Sigmoid colon (tissue), 7 donors: ENCODE results near the gene DENND5A. TPM values are rescaled to one million over a fixed set of nuclear protein-coding genes. Genes with fewer than 3 reads are reported as not detected.
"Not testable (repeated sequence)": the region's sequence is repeated elsewhere in the genome, so short reads cannot be mapped to it uniquely, and the experiment has no call there.

Experiments used
- DNase-seq: peaks from one replicate; pipeline ENCODE4 v3.0.0-alpha.2; 2019
- H3K27ac ChIP-seq, 4 donors: fragments of 200-600 bp; sonication (generic); one replicate each; pipeline ENCODE4 v1.5.1; 2016 to 2019; ENCODE audit warnings: mild to moderate bottlenecking in 1 of 4
- H3K27me3 ChIP-seq, 3 donors: fragments of 200-600 bp; sonication (generic); one replicate each; pipeline ENCODE4 v1.5.1; 2019; ENCODE audit warnings: mild to moderate bottlenecking in 1 of 3
- H3K36me3 ChIP-seq, 4 donors: fragments of 200-600 bp; sonication (generic); one replicate each; pipeline ENCODE4 v1.5.1; 2016 to 2019
- H3K4me1 ChIP-seq, 4 donors: fragments of 200-600 bp; sonication (generic); one replicate each; pipeline ENCODE4 v1.5.1; 2017 to 2019
- H3K4me3 ChIP-seq, 4 donors: fragments of 200-600 bp; sonication (generic); one replicate each; pipeline ENCODE4 v1.5.1; 2017 to 2019; ENCODE audit warnings: mild to moderate bottlenecking in 2 of 4, moderate library complexity in 1 of 4
- H3K9me3 ChIP-seq, 4 donors: fragments of 200-600 bp in 3 of 4; sonication (generic) in 3 of 4; one replicate each; pipeline versions ENCODE4 v1.5.1 to v1.6.1; 2013 to 2019
- EP300 ChIP-seq, 4 donors: sonication (generic); formaldehyde crosslinking; IDR thresholded peaks; one replicate each; pipeline ENCODE4 v1.6.1; 2017; ENCODE audit warnings: antibody characterized with exemption in 4 of 4
- POLR2A ChIP-seq, 2 donors: fragments of 450-650 bp; IDR thresholded peaks; one replicate each; pipeline ENCODE4 v1.6.1; 2016; ENCODE audit warnings: antibody characterized with exemption in 2 of 2, mild to moderate bottlenecking in 2 of 2, moderate library complexity in 2 of 2
- POLR2AphosphoS5 ChIP-seq, 4 donors: sonication (generic); formaldehyde crosslinking; IDR thresholded peaks; one replicate each; pipeline ENCODE4 v1.6.1; 2017; ENCODE audit warnings: antibody characterized with exemption in 4 of 4
- WGBS, 2 donors: extraction: QIAGEN DNeasy Blood & Tissue Kit; methylation state at CpG; one replicate each; pipeline ENCODE4 v1.1.7; 2013; 5-methylcytosine and 5-hydroxymethylcytosine counted together
- intact Hi-C: fragments of 100-400 bp; cut with DNase I; formaldehyde crosslinking; loops from one replicate; pipeline ENCODE4 v1.15.1; 2023
- polyA plus RNA-seq, 3 donors: library from polyadenylated mRNA; stranded (reverse); fragments of 200-250 nt; gene quantifications; one replicate each; pipeline ENCODE4 v1.2.3, GENCODE V29; 2013
- total RNA-seq, 4 donors: library from RNA; depleted of rRNA; stranded (reverse); fragments of >200 nt; gene quantifications; one replicate each; pipeline ENCODE4 v1.1.0, GENCODE V29; 2016
- TF ChIP-seq, protein P1 (sequence below), 4 experiments: fragments of 450-650 bp in 3 of 4; fragments of 200-600 bp in 1 of 4; IDR thresholded peaks; one replicate each; pipeline ENCODE4 v1.5.1; 2016 to 2019; ENCODE audit warnings: antibody characterized with exemption in 4 of 4, mild to moderate bottlenecking in 3 of 4, moderate library complexity in 2 of 4
- donor health status: healthy with polysubstance abuse.
- donor health status: Bipolar disorder and iron deficiency.
- donor health status: healthy.

Gene DENND5A
- total and polyA plus RNA-seq, 7 donors, result 9.7 to 130 (median 89.2) TPM

DNA sequence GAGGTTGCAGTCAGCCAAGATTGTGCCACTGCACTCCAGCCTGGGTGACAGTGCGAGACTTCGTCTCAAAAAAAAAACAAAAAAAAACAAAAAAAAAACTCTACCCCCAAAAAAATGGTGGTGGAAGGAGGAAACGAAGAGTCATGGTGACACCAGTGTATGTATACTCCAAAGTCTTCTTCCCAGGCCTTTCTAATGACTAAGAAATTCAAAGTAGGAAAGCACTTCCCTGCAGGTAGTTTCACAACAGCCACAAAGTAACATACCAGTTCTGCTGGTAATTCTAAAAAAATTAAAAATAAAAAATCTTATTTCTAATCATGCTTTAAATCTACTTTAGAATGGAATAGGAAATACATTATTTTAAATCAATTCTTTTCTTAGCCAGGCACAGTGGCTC is 72.6 kb downstream of the DENND5A start:
- TF ChIP-seq, protein P1, sequence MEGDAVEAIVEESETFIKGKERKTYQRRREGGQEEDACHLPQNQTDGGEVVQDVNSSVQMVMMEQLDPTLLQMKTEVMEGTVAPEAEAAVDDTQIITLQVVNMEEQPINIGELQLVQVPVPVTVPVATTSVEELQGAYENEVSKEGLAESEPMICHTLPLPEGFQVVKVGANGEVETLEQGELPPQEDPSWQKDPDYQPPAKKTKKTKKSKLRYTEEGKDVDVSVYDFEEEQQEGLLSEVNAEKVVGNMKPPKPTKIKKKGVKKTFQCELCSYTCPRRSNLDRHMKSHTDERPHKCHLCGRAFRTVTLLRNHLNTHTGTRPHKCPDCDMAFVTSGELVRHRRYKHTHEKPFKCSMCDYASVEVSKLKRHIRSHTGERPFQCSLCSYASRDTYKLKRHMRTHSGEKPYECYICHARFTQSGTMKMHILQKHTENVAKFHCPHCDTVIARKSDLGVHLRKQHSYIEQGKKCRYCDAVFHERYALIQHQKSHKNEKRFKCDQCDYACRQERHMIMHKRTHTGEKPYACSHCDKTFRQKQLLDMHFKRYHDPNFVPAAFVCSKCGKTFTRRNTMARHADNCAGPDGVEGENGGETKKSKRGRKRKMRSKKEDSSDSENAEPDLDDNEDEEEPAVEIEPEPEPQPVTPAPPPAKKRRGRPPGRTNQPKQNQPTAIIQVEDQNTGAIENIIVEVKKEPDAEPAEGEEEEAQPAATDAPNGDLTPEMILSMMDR (IDR thresholded peaks at IDR 0.05), result no peak
- TF ChIP-seq POLR2A (IDR thresholded peaks at IDR 0.05) (no peak), EP300 (IDR thresholded peaks at IDR 0.05) (no peak), POLR2AphosphoS5 (IDR thresholded peaks at IDR 0.05) (no peak)
- H3K36me3 ChIP-seq, result peaks cover 0 to 45% (median 0%) of the 10 kb centered on the region in 4 donors
- intact Hi-C loops, result no loop called here
- H3K9me3 ChIP-seq, result no peaks in the 10 kb centered on the region
- H3K27me3 ChIP-seq, result no peaks in the 10 kb centered on the region
- H3K4me3 ChIP-seq, result no peak overlapping the region
- WGBS, 2 donors, result 94 to 97% methylated on average over 3 of the region's 3 CpGs
- DNase-seq, result no peak
- no peaks in the 10 kb centered on the region for H3K4me1 ChIP-seq
- H3K27ac ChIP-seq, result no peak overlapping the region

DNA sequence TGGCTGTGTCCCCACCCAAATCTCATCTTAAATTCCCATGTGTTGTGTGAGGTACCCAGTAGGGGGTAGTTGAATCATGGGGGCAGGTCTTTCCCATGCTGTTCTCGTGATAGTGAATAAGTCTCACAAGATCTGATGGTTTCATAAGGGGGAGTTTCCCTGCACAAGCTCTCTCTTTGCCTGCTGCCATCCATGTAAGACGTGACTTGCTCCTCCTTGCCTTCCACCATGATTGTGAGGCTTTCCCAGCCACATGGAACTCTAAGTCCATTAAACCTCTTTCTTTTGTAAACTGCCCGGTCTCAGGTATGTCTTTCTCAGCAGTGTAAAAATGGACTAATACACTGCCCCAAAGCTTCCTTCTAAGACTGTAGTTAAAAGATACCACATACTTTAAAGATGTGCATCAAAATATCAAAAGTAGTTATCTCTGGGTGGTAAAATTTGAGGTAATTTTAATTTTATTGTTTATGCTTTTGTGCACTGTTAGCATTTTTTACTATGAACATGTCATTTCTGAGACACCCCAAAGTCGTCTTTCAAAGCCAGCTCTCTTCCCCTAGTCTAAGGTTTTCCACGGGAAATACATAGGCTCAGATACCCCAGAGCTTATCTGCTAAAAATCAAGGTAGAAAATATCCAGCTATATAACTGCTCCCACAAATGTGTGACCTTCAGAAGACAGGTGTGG is 74.7 kb downstream of the DENND5A start:
- H3K4me3 ChIP-seq, DNase-seq, H3K27me3 ChIP-seq, H3K4me1 ChIP-seq, H3K9me3 ChIP-seq, H3K27ac ChIP-seq, intact Hi-C loops: not testable (repeated sequence)
- peaks cover 0 to 46% (median 0%) of the 10 kb centered on the region in 4 donors for H3K36me3 ChIP-seq
- WGBS, 2 donors, result 96 to 97% methylated on average over 5 of the region's 5 CpGs

DNA sequence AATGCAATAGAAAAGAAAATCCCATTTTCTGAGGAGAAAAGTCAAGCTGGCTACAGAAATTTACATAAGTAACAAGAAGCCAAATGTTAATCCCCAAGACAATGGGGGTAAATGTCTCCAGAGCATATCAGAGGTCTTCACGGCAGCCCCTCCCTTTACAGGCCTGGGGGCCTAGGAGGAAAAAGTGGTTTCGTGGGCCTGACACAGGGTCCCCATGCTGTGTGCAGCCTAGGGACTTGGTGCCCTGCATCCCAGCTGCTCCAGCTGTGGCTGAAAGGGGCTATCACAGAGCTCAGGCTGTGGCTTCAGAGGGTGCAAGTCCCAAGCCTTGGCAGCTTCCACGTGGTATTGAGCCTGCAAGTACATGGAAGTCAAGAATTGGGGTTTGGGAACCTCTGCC is 76.3 kb downstream of the DENND5A start:
- H3K9me3 ChIP-seq, H3K4me1 ChIP-seq, H3K4me3 ChIP-seq, DNase-seq, intact Hi-C loops, H3K27me3 ChIP-seq, H3K27ac ChIP-seq: not testable (repeated sequence)
- peaks cover 0 to 46% (median 0%) of the 10 kb centered on the region in 4 donors for H3K36me3 ChIP-seq
- 94 to 95% methylated on average over 3 of the region's 3 CpGs for WGBS, 2 donors

DNA sequence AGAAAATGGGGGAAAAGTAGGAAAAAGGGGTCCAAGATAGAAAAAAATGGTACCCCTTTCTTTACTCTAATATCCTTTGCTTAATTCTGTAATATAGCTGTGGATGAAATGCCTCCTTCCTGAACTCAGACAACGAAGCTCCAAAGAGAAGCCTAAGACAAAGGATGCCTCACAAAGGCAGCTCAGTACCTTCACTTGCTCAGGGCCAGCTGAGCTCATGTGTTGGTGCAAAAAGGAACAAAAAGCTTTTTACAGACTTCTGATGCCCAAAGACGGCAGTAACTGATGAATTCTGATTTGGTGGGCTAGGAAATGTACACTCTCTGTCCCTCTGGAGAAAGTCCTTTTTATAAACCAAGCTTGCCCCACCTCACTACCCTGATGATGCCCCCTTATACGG is 77.5 kb downstream of the DENND5A start:
- 94 to 97% methylated on average over 3 of the region's 3 CpGs for whole genome bisulfite sequencing, 2 donors
- Histone ChIP-seq H3K27ac (no peak overlapping the region), H3K4me1 (no peaks in the 10 kb centered on the region), H3K27me3 (no peaks in the 10 kb centered on the region), H3K9me3 (no peaks in the 10 kb centered on the region), H3K4me3 (no peak overlapping the region), H3K36me3 (peaks cover 0 to 37% (median 0%) of the 10 kb centered on the region in 4 donors)
- intact Hi-C loops, result no loop called here
- no peak for TF ChIP-seq EP300 (IDR thresholded peaks at IDR 0.05)
- TF ChIP-seq POLR2A (IDR thresholded peaks at IDR 0.05), result no peak
- DNase-seq, result no peak

DNA sequence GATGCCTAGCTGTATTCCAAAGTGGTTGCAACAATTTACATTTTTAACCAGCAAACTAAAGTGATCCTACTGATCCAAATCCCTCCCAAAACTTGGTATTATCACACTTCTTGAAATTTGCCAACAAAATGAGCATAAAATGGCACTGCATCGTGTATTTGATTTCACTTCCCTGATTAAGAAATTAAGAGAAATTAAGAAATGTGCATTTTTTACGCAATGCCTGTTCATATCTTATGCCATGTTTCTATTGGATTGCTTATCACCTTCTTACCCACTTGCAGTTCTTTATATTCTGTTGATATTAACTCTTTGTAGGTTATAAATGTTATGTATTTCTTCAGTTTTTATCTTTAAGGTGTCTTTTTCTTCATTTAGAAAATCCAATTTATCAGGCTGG is 80.6 kb downstream of the DENND5A start:
- WGBS, 2 donors, result 95 to 96% methylated on average over 2 of the region's 2 CpGs
- H3K4me1 ChIP-seq, result peaks cover 0 to 15% (median 11%) of the 10 kb centered on the region in 4 donors
- no peaks in the 10 kb centered on the region for H3K9me3 ChIP-seq
- peaks cover 0 to 37% (median 3%) of the 10 kb centered on the region in 4 donors for H3K36me3 ChIP-seq
- no peaks in the 10 kb centered on the region for H3K27me3 ChIP-seq
- intact Hi-C loops, result no loop called here
- TF ChIP-seq POLR2A (IDR thresholded peaks at IDR 0.05) (no peak), EP300 (IDR thresholded peaks at IDR 0.05) (no peak), POLR2AphosphoS5 (IDR thresholded peaks at IDR 0.05) (no peak)
- TF ChIP-seq, protein P1 (IDR thresholded peaks at IDR 0.05), result no peak
- no peak overlapping the region for H3K4me3 ChIP-seq
- DNase-seq, result no peak
- no peak overlapping the region for H3K27ac ChIP-seq

DNA sequence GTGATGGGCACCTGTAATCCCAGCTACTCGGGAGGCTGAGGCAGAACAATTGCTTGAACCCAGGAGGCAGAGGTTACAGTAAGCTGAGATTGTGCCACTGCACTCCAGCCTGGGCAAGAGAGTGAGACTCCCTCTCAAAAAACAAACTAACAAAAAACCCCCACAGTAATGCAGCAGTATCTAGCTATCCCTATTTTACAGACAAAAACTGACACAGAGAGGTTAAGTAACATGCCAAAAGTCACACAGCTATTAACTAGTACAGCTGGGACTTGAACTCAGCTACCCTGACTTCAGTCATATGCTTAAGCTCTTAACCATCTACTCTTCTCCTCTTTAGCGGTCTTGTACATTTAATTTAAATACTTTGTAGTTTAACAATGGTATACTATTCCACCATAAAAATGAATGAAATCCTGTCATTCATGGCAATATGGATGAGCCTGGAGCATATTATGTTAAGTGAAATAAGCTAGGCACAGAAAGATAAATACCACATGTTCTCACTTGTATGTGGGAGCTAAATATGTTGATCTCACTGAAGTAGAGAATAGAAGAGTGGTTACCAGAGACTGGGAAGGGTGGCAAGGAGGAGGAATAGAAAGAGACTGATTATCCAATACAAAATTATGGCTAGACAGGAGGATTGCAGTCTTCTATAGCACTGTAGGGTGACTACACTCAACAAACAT is 82.8 kb downstream of the DENND5A start:
- H3K27ac ChIP-seq, result no peak overlapping the region
- no peak overlapping the region for H3K4me3 ChIP-seq
- WGBS, 2 donors, result 94 to 96% methylated on average over 2 of the region's 2 CpGs
- intact Hi-C loops, result no loop called here
- no peaks in the 10 kb centered on the region for H3K27me3 ChIP-seq
- TF ChIP-seq POLR2A (IDR thresholded peaks at IDR 0.05) (no peak), POLR2AphosphoS5 (IDR thresholded peaks at IDR 0.05) (no peak), EP300 (IDR thresholded peaks at IDR 0.05) (no peak)
- TF ChIP-seq, protein P1 (IDR thresholded peaks at IDR 0.05), result no peak
- DNase-seq, result no peak
- no peaks in the 10 kb centered on the region for H3K9me3 ChIP-seq
- peaks cover 0 to 37% (median 12%) of the 10 kb centered on the region in 4 donors for H3K36me3 ChIP-seq
- peaks cover 0 to 15% (median 11%) of the 10 kb centered on the region in 4 donors for H3K4me1 ChIP-seq
